ENCODE results near the gene PRSS36.
A peak's percentile ranks its signal among the peaks of the same experiment; 100 is the strongest.
"Not testable (repeated sequence)": the region's sequence is repeated elsewhere in the genome, so short reads cannot be mapped to it uniquely, and the experiment has no call there.

The PRSS36 gene

DNA sequence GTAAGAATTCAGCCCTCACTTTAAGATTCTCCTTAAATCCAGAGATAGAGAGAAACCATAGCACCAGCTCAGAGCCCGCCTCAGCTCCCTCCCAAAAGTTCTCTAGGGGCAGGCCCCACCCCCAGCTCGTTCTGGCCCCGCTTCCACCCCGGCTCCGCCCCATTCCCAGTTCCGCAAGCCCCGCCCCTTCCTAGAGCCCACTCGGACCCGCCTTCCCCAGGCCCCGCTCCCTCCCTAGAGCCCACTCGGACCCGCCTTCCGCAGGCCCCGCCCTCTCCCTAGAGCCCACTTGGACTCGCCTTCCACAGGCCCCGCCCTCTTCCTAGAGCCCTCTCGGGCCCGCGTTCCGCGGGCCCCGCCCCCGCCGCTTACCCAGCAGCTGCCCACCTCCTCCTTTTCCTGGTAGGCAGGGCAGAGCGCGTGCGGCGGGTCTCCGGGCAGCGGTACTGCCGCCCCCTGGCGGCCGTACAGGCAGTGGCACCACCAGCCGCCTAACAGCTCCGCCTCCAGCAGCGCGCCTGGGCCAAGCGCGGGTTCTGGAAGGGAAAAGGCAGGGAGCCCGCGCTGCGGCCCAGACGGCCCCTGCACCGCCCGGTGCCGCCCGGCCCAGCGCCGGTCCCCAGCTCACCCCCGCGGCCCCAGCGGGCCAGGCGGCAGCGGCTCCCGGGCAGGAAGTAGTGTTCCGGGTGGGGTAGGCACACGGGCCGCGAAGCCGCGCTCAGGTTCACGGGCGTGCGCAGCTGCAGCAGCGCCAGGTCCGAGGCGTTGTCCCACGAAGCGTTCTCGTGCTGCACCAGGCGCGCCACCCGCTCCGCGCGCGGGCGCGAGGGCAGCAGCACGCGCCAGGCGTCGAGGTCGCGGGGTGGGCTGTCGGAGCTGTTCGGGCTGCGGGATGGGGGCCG is 7.5 kb downstream of the PRSS36 start:
- peak; percentile 93 to 98 (median 98) for DNase-seq (ENCODE audit: low read depth in 4 of 4, low spot score in 1 of 4)

DNA sequence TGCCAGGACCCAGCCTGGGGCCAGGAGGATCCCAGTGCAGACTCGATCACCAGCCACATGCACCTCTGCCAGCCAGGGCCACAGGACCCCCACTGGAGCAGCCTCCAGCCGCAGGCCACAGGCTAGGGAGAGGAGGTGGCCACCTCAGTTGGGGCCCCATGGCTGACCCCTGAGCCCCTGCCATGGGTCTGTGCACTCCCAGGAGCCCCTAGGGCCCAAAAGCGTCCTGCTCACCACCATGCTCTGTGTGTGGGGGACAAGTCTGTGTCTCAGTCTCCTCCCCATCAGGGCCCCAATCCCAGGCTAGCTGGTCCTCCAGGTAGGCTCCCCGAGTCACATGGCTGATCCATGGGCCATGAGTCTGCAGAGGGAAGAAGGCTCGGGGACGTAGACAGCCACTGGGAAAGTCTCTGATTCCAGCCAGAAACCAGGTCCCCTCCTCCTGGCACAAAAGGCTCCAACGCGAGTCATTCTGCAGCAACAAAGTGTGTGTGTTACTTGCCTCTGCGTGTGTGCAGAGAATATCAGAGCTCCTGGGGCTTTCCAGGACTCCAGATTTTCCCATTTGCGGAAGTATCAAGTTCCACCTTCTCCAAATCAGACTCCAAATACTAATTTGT is 8.3 kb downstream of the PRSS36 start:
- DNase-seq (ENCODE audit: low read depth in 4 of 4, low spot score in 1 of 4) = no peak

DNA sequence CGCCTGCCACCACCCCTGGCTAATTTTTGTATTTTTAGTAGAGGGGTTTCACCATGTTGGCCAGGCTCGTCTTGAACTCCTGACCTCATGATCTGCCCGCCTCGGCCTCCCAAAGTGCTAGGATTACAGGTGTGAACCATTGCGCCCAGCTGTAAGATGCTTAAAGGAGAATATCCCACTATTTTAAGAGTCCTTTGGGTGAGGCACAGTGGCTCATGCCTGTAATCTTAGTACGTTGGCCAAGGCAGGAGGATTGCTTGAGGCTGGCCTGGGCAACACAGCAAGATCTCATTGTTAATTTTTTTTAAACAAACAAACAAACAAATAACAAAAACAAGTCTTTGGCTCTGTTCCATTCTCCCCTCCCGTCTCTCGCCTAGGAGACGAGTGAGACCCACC is 8.8 kb downstream of the PRSS36 start:
- not testable (repeated sequence) for DNase-seq (ENCODE audit: low read depth in 4 of 4, low spot score in 1 of 4)

DNA sequence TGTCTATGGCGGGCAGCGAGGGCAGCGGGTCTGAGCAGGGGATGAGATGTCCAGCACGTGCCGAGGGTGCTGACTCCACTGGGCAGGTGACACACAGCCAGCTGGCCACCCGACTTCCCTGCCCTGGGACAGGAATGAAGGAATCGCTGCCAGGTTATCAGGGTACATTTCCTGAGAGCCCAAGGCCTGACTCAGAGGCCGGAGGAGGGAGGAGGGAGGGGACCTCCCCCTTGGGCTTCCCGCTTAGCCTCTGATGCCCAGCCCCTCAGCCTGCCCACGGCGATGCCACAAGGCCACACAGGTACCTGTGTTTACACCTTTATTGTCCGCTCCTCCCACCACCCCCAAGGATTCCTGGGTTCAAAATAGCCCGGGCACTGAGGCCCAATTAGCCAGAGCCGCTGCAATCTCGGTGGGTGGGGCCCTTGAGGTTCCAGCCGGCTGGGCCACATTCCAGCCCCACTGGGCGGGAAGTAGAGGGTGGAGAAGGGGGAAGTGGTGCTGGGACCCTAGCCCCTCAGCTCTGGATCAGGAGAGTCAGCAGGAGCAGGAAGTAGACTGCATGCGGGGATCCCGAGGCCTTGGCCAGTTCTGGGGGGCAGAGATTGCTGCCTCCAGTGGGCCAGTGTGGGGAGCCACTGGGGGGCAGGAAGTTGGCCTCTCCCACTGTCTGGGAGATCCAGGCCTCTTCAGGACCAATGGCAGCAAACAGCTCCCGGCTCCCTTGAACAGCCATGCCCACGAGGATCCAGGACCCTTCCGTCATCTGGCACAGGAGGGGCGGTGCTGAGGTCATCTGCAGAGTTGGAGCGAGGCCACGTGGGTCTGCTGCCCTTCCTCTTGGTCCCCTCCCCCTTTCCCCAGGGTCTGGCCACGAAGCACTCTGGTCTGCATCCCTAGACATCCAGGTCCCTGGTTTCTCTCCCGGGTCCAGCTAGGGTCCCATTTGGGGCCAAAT is 11.0 kb downstream of the PRSS36 start:
- no peak for DNase-seq (ENCODE audit: low read depth in 4 of 4, low spot score in 1 of 4)

DNA sequence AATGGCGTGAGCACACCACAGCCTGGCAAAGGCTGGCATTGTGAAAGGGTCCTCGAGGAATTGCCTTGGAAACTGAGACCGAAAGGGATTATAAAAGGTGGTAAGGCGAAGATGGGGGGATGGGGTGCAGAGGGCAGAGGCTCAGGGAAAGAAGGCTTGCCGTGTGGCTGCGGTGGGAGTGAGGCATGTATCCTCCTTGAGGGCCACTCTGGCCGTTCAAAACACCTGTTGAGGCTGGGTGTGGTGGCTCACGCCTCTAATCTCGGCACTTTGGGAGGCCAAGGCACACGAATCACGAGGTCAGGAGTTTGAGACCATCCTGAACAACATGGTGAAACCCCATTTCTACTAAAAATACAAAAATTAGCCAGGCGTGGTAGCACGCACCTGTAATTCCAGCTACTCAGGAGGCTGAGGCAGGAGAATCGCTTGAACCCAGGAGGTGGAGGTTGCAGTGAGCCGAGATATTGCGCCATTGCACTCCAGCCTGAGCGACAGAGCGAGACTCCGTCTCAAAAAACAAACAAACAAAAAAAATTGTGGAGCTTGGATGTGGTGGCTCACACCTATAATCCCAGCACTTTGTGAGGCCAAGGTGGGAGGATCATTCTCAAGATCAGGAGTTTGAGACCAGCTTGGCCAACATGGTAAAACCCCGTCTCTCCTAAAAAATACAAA is 12.9 kb downstream of the PRSS36 start:
- not testable (repeated sequence) for DNase-seq (ENCODE audit: low read depth in 4 of 4, low spot score in 1 of 4)

DNA sequence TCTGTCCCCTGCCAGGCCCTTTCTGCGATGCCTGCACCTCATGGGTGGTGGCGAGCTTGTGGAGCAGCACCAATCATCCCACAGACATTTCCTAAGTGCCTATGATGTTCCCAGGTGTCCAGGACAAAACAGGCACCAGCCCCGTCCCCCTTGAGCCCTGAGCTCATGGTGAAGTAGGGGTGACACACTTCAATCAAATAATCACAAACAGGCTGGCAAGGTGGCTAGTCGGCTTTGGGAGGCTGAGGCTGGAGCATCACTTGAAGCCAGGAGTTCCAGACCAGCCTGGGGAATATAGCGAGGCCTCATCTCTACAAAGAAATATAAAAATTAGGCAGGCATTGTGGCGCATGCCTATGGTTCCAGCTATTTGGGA is 13.6 kb downstream of the PRSS36 start:
- no peak for DNase-seq (ENCODE audit: low read depth in 4 of 4, low spot score in 1 of 4)

DNA sequence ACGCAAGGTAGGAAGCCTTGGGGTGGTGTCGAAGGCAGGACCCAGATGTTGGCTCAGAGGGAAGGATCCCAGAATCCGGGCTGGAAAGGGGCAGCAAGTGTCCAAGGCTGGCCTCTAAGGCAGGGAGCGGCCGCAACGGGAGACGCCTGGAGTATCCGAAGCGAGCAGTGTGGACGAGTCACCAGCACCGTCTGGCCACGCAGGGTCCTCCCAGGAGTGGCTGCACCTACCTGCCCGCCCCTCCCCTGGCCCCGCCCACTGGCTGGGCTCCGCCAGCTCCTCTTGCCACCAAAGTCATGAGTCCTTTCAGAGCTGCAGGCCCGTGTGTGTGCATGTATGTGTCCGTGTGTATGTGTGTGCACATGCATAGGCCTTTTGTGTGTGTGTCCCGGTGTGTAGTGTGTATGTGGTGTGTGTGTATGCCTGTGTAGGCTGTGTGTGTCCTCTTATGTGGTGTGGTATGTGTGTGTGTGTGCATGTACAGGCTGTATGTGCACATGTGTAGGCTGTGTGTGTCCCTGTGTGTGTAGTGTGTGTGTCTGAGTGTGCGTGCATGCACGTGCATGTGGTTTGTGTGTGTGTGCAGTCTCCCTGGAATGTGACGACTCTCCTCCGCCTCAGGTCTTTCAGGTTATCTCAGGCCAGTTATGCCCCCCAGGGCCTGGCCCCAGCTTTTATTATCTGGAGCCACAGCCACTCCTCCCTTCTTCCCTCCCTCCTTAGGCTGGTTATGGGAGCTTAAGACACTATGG is 14.2 kb downstream of the PRSS36 start, which contains the start of gene PRSS8:
Gene PRSS8 (minus strand): TSS at position 193 of the 752 bp plus-strand sequence. CDS start 229 bp downstream, outside the sequence.
- DNase-seq (ENCODE audit: low read depth in 4 of 4, low spot score in 1 of 4) = no peak

DNA sequence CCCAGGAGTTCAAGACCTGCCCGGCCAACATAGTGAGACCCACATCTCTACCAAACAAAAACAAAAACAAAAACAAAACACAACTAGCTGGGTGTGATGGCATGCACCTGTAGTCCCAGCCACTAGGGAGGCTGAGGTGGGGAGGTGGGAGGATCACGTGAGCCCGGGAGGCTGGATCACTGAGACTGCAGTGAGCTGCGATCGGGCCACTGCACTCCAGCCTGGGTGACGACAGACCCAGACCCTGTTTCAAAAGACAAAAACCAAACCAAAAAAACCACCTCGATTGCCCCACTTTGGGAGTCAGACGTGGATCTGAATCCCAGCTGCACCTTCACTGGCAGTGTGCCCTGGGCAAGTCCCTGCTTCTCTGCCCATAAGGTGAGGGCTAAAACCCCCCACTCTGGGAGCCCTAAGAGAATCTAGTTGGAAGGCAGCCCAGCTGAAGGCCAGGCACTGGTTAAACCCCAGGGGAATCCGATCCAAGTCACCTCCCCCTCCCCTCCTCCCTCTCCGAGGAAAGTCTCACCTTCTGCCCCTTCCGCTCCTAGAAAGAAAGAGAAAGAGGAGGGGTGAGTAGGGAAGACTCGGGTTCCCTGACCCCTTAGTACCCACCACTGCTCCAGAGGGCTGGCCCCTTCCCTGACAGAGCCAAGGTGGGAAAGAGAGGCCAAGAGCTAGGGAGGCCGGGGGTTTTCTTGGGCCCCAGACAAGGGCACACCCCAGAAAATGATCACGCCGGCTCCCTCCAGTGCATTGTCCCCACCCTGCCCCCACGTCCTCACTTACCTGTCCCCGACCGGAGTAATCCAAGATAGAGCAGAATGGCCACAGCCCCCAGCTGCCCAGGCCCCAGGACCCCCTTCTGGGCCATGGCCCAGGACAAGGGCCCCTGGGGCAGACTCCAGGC is 15.0 kb downstream of the PRSS36 start:
- no peak for DNase-seq (ENCODE audit: low read depth in 4 of 4, low spot score in 1 of 4)

DNA sequence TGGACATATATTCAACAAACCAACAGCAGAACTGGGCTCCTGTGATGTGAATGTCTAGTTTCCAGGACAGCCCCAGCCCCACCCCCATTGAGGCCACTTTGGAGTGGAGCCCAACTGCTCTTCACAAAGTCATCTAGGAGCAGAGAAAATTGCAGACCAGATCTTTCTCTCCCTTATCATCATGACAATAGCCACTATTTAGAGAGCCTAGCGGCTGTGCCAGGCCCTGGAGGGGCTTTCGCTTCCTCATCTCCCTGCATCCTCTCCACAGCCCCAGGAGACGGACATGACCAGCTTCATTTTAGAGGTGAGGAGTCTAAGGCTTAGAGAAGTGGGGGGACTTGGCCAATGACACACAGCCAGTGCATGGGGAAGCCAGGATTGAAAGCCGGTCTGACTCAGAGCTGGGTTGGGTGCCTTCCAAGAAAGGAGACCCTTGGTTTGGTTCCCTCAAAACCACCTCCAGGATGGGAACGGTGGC is 15.7 kb downstream of the PRSS36 start:
- DNase-seq (ENCODE audit: low read depth in 4 of 4, low spot score in 1 of 4) = no peak

DNA sequence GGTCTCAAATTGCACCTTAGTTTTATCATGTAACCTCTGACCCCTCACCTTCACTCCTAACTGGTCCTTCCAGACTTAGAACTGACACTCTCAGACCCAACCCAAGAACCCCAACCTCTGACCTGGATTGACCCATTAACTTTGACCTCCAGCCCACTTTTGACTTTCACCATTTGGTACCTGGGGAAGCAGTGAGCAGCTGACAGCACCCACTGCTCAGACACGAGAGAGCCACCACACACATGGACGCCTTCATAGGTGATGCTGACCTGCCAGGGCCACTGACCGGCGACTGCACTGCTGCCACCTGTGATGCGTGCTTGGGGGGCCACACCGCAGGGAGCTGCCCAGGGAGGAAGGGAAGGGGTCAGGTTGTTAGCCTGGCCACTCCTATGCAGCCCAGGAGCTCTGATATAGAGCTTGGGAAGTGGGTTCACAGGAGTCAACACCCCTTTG is 16.8 kb downstream of the PRSS36 start:
- DNase-seq (ENCODE audit: low read depth in 4 of 4, low spot score in 1 of 4) = no peak

DNA sequence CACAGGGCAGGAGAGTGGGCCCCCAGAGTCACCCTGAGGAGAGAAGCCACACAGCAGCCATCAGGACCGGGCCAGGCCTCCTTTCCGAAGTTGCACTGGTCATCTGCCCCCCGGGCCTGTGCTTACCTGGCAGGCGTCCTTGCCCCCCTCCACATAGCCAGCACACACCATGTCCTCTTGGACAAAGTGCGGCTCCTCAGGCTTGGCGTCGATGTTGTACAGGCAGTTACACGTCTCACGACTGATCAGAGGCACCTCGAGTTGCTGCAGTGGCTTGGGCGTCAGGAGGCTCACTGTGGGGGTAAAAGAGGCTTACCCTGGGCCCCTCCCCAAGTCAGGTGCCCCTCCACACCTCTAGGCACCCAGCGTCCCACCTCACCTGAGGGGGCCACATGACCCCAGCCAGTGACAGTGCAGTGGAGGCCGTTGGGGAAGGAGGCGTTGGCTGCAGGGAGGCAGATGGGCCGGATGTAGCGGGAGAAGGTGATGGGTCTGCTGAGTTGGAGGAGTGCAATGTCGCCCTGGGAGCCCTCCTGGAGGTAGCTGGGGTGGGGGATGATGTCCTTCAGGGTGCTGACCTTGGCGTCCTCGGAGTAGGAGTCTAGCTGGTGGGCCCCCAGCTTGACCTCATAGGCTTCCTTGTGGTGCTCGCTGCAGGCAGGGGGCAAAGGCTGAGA is 17.4 kb downstream of the PRSS36 start:
- DNase-seq (ENCODE audit: low read depth in 4 of 4, low spot score in 1 of 4) = no peak

DNA sequence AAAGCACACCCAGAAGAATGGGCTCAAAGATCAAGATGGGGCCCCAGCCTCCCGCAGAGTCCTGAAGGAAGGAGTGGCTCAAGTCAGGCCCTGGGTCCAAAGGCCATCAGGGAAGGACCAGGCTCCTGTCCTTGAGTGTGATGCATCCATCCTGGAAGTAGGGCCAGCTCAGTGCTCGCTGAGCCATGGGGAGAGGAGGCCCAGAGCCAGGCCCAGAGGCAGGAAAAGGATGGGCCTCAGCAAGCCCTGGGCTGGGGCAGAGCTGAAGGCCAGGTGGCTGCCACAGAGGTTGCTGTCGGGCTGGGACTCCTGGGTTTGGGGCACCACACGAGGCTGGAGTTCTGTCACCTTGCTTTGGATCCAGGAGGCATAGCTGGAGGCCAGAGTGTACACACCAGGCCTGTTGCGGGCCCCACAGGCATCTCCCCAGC is 18.0 kb downstream of the PRSS36 start:
- no peak for DNase-seq (ENCODE audit: low read depth in 4 of 4, low spot score in 1 of 4)

DNA sequence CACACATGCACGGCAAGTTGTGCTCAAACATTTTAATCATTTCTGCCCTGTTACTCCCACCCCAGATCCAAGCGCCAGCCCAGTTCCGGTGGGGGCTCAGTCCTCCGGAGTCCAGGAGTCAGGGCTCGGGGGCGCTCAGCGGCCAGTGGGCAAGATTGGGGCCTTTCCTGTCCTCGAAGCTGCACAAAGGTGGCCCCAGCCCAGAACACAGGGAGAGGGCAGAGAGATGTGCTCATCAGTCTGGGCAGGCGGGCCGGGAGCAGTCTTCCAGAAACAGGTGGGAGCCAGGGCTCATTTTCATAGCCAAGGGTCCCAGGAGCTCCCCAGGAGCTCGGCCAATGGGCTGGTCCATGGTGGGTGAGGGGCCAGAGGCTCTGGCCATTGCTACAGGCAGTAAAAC is 18.4 kb downstream of the PRSS36 start:
- no peak for DNase-seq (ENCODE audit: low read depth in 4 of 4, low spot score in 1 of 4)

DNA sequence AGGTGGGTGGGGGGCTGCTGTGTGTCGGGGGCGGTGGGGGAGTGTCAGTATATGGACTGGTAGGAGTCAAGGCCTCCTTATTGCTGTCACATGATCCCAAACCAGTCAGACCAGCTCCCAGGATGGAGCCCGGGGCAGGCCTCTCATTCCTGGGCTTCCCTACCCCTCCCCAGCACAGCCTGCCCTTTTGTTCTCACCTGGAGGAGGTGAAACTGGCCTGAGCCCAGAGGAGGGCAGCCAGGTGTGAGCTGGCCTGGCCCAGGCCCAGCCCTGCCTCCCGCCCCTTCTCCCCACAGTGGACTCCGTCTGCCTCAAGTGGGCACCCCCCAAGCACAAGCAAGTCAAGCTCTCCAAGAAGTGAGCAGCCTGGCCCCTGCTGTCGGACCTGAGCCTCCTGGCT is 19.0 kb downstream of the PRSS36 start:
- no peak for DNase-seq (ENCODE audit: low read depth in 4 of 4, low spot score in 1 of 4)

DNA sequence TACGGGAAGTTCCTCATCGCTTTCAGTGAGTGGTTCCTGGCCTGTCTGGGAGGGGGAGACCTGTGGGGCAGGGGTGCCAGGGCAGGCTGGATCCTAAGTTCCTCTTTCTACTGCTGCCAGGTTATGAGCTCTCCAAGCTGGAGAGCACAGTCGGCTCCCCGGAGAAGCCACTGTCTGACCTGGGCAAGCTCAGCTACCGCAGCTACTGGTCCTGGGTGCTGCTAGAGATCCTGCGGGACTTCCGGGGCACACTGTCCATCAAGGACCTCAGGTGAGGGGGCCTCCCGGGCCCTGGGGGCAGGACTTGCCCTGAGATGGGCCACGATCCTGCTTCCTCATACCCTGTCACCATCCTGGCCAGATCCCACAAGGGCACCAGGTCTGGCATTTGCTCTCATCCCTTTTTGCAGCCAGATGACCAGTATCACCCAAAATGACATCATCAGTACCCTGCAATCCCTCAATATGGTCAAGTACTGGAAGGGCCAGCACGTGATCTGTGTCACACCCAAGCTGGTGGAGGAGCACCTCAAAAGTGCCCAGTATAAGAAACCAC is 19.5 kb downstream of the PRSS36 start:
- DNase-seq (ENCODE audit: low read depth in 4 of 4, low spot score in 1 of 4) = no peak

DNA sequence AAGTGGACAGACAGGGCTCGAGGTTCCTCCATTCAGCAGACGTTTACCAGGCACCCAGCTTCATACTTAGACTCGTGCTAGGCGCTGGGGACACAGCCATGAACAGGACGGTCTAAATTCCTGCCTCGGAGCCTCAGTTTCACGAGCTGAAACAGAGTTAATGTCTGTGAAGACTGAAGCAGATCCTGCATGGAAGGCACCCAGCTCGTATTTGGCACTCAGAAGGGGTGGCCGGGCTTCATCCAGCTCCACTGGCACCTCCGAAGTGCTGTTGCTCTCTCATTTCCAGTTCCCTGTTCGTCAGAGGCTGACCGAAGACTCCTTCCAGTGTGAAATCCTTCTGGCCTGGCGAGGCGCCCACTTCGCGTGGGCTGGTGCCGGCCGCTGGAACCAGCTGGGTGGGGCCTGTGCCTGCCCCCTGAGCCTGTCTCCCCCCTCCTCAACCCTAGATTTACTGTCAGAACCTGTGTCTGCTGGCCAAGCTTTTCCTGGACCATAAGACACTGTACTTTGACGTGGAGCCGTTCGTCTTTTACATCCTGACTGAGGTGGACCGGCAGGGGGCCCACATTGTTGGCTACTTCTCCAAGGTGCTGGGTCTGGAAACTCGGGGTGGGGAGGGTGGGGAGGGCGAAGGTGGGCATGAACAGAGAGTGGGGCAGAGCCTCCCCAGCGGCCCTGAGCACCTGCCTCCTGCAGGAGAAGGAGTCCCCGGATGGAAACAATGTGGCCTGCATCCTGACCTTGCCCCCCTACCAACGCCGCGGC is 20.1 kb downstream of the PRSS36 start:
- DNase-seq (ENCODE audit: low read depth in 4 of 4, low spot score in 1 of 4) = no peak

Measured in stimulated activated CD4-positive, alpha-beta T cell treated with anti-CD3 and anti-CD28 coated beads, Interleukin-1b, Interleukin-23, amount 100 ng/mL, for 24 hours (primary cell).